Stimulated activated CD4-positive, alpha-beta T cell treated with anti-CD3 and anti-CD28 coated beads, Interleukin-1b, Interleukin-23, amount 100 ng/mL, for 24 hours (primary cell): Measurements from ENCODE around the gene HSPB6.
A peak's percentile ranks its signal among the peaks of the same experiment; 100 is the strongest.

ENCODE experiments used
- DNase-seq, 4 experiments: peaks; one replicate each; pipeline ENCODE4 v3.0.0-alpha.2; 2020; ENCODE audit warnings: low read depth in 4 of 4, low spot score in 1 of 4

The HSPB6 gene

DNA sequence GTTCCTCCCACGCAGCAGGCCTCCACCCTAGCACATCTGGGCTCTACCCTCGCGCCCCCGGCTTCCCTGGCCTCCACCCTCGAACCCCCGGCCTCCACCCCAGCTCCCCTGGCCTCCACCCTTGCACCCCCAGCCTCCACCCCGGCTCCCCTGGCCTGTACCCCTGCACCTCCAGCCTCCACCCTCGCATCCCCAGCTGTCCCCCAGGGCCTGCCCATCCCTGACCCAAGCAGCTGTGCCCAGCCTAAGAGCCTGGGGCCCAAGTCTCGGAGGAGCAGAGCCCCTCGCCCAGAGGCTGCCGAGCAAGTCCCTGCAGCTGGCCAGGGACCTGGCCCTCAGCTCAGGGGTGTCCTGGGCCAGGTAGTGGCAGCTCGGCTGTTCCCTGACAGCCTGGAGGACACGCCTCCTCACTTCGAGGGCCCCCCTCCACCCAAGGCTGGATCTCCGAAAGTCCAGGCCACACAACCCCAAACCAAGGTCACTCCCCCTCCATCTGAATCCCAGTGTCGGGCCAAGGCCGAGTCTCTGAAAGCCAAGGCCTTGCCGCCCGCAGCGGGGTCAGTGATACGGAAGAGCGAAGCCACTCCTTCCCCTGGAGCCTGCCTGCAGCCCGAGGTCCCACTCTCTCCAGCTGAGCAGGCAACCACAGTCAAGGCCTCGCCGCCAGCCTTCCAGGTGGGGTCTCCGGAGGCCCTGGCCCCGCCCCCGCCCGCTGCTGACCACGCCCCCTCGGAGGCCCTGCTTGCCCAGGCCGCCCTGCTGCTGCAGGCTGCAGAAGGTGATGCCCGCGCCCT is 10.7 kb upstream of the HSPB6 start:
- no peak for DNase-seq

- DNase-seq = no peak
Measured at GRCh38 chr19:35766571-35767104, 9.8 kb upstream of the HSPB6 start.

DNA sequence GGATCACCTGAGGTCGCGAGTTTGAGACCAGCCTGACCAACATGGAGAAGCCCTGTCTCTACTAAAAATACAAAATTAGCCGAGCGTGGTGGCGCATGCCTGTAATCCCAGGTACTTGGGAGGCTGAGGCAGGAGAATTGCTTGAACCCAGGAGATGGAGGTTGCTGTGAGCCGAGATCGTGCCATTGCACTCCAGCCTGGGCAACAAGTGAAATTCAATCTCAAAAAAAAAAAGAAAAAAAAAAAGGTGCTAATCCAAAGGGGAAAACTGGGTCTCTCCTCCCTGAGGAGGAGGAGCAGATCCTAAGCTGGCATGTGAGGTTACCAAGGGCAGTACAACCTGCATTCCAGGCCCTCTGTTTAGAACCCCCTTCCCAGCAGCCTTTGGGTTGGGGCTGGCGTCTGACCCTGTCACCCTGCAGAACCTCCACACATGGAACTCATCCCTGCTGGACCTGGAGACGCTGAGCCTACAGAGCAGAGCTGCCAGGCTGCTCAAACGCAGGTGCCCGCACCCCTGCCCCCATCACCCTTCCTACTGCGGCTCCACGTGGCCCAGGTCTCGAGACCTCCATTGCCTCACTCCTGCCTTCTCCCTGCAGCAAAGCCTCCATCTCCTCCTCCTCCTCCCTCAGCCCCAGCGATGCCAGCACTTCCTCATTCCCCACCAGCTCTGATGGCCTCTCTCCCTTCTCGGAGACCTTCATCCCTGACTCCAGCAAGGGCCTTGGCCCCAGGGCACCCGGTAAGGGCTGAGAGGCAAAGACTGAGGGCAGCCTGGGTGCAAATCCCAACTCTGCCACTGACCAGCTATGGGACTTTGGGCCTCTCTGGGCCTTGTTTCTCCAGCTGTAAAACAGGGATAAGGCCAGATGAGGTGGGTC is 7.8 kb upstream of the HSPB6 start:
- no peak for DNase-seq

DNA sequence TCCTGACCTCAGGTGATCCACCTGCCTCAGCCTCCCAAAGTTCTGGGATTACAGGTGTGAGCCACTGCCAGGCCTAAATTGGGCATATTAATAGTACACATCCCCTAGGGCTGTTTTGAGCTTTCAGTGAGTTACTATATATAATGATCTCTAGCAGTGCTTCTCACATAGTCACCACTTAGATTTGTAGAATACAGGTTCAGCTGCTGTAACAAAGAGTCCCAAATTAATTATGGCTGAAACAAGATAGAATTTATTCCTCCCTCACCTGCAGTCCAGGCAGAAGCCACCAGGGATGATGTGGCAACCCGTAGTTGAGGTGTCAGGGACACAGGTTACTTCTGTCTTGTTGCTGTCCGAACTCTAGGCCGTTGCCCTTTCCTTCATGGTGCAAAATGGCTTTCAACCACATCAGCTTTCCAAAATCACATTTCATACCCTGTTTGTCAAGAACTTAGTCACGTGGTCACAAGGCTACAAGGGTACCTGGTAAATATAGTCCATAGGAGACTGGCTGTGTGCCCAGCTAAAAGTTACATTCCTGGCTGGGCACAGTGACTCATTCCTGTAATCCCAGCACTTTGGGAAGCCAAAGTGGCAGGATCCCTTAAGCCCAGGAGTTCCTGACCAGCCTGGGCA is 4.0 kb upstream of the HSPB6 start:
- no peak for DNase-seq

GRCh38 chr19:35759697-35760096 is 2.9 kb upstream of the HSPB6 start:
- no peak for DNase-seq

DNA sequence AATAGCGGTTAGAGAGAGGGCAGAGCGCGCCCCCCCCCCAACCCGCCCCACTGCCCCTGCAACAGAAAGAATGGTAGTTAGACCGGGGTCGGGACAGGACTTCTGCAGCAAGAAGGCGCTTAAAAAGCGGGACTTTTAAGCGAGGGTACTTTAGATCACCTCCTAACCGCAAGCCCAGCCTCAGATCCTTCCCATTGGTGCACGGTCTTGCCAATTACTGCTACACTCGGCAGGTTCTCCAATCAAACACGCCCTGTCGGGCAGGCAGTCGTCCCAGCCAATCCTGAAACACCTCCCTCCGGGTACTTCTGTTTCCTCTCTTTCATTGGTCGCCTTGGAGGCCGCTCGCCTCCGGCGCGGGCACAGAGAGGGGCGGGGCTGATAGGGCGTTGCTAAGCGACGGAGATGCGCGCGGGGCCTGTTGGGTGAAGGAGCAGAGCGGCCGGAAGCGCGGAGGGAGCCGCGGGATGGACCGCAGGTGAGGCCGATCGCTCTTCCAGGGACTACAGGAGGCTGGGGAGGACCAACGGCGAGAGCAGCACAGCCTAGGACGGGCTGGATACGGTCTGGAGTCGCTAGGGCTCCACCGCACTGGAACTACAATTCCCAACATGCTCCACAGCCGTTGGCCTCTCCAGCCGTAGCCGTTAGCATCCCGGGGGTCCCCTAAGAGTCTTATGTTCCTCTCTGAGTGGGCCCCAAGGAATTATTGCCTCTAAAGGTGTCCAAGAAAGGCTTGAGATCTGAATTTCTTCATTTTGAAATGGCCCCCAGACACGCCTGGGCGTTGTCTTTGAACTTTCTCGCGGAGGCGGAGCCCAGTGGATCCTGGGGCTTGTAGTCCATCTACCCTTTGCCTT is 1.1 kb upstream of the HSPB6 start, which contains the start of gene PROSER3:
TSS of gene PROSER3 (plus strand) at position 428 of the 860 bp plus-strand sequence. CDS start at position 468, 40 bp downstream.
- peak; percentile 89 to 98 (median 96) for DNase-seq

GRCh38 chr19:35757231-35757748 is 461 bp upstream of the HSPB6 start:
- no peak for DNase-seq

GRCh38 chr19:35755550-35756376 is 1.1 kb downstream of the HSPB6 start:
- DNase-seq = peak in 1 of 4 experiments; percentile 38

GRCh38 chr19:35755131-35755549 is 1.7 kb downstream of the HSPB6 start:
- no peak for DNase-seq

GRCh38 chr19:35754370-35755130 is 2.3 kb downstream of the HSPB6 start:
- no peak for DNase-seq

DNA sequence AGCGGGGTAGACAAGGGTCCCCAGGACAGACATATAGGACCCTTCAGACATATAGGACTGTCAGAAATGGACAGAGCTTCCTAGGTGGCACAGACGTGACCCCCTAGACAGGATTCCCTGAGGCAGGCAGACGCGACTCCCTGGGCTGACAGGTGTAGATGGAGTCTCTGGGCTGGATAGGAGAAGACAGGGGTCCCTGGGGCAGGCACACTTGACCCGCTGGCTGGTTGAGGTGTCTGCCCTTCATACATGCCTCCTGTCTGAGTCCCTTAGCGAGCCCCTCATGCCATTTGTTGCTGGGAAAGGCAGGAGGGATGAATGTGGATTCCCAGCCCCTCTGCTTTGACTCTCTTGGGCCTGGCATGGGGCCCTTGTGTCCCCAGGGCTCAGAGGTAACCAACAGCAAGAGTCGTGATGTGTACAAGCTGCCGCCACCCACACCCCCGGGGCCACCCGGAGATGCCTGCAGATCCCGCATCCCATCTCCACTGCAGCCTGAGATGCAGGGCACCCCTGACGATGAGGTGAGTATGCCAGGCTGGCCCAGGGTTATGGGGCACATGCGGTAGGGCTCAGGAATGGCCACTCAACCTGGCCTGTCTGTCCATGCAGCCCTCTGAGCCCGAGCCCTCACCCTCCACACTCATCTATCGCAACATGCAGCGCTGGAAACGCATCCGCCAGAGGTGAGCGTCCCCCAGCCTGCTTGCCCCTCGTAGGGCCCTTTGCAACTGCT is 3.0 kb downstream of the HSPB6 start:
- DNase-seq = no peak

- DNase-seq = no peak
Measured at GRCh38 chr19:35752746-35753350, 4.0 kb downstream of the HSPB6 start.

- no peak for DNase-seq
Measured at GRCh38 chr19:35751839-35752745, 4.7 kb downstream of the HSPB6 start.

DNA sequence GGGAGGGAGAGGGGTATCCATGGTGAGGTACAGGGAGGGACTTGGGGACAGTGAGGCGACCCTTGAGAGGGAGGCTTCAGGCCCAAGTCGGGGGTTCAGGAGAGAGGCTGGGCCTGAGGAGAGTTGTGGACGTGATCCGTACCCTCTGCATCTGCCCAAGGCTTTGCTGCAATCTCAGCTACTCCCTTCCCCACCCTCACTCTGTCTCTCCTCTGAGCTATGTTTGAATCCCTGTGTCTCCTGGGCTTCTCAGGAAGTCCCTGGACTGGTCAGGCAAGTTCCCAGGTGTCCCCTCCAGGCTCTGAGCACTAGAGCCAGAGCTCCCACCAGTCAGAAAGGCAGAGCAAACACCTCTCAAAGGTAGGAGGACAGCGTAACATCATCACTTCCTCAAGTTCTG is 6.7 kb downstream of the HSPB6 start:
- DNase-seq = no peak

GRCh38 chr19:35748106-35749020 is 8.5 kb downstream of the HSPB6 start, which contains the start of gene LIN37:
Gene LIN37 (plus strand): TSS chr19:35748576. CDS start chr19:35748725, 149 bp downstream.
- DNase-seq = peak; percentile 93 to 97 (median 95)
